Esophagus squamous epithelium (tissue), 4 donors: ENCODE measurements around the gene AKAP11.

ENCODE experiments used
- POLR2A ChIP-seq, 4 donors: fragments of 450-650 bp; IDR thresholded peaks; one replicate each; pipeline ENCODE4 v1.6.1; 2017; ENCODE audit warnings: antibody characterized with exemption in 4 of 4, mild to moderate bottlenecking in 4 of 4, moderate library complexity in 3 of 4
- TF ChIP-seq, protein P1 (sequence below), 6 experiments: fragments of 450-650 bp in 4 of 6; fragments of 200-600 bp in 2 of 6; sonication (generic) in 2 of 6; IDR thresholded peaks; one replicate each; pipeline ENCODE4 v1.5.1; 2016 to 2019; ENCODE audit warnings: antibody characterized with exemption in 6 of 6, mild to moderate bottlenecking in 4 of 6, moderate library complexity in 4 of 6

DNA sequence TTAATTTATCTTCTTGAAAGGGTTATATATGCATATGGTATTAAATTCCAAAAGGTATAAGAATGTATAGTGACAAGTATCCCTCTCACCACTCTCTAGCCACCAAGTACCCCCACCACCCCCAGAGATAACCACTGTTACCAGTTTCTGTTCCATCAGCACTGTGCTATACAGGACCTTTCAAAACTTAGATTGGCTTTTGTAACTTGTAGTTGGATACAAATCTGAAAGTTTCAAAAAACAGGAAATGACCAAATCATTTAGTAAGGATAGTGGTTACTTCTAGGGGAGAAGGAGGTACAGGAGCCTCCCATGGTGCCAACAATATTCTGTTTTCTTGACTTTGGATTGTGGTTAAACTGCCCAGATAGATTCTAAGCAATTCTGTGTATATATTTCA, 56.7 kb downstream of the AKAP11 start:
- TF ChIP-seq, protein P1, sequence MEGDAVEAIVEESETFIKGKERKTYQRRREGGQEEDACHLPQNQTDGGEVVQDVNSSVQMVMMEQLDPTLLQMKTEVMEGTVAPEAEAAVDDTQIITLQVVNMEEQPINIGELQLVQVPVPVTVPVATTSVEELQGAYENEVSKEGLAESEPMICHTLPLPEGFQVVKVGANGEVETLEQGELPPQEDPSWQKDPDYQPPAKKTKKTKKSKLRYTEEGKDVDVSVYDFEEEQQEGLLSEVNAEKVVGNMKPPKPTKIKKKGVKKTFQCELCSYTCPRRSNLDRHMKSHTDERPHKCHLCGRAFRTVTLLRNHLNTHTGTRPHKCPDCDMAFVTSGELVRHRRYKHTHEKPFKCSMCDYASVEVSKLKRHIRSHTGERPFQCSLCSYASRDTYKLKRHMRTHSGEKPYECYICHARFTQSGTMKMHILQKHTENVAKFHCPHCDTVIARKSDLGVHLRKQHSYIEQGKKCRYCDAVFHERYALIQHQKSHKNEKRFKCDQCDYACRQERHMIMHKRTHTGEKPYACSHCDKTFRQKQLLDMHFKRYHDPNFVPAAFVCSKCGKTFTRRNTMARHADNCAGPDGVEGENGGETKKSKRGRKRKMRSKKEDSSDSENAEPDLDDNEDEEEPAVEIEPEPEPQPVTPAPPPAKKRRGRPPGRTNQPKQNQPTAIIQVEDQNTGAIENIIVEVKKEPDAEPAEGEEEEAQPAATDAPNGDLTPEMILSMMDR (IDR thresholded peaks at IDR 0.05) = no peak
- no peak for TF ChIP-seq POLR2A (IDR thresholded peaks at IDR 0.05)
